Kidney (tissue), 14 donors: ENCODE data around the gene PBX4. TPM values are rescaled to one million over a fixed set of nuclear protein-coding genes. Genes with fewer than 3 reads are reported as not detected.

Source experiments
- DNase-seq, 5 donors: peaks; one replicate each; pipeline ENCODE4 v3.0.0-alpha.2; 2013 to 2020
- FAIRE-seq: peaks from 2 replicates; lab custom pipeline; 2012; peaks lifted over from hg19 to GRCh38; lab: Jason Lieb, UNC
- H3K27ac ChIP-seq, 2 donors: one replicate each; pipeline ENCODE4 v1.7.0; 2013; ENCODE audit warnings: low read depth in 2 of 2, low read length in 2 of 2, inconsistent platforms in 1 of 2
- H3K27me3 ChIP-seq: one replicate; pipeline ENCODE4 v1.7.1; 2013; ENCODE audit warnings: low read length, inconsistent platforms; ENCODE audit not compliant: control insufficient read depth, insufficient read depth
- H3K36me3 ChIP-seq, 3 donors: one replicate each; pipeline versions ENCODE4 v1.7.0 to v1.7.1; 2013; ENCODE audit warnings: low read length in 3 of 3, control low read depth in 1 of 3, inconsistent platforms in 1 of 3; ENCODE audit not compliant: insufficient read depth in 3 of 3, control insufficient read depth in 2 of 3
- H3K4me1 ChIP-seq, 3 donors: one replicate each; pipeline versions ENCODE4 v1.7.0 to v1.7.1; 2013; ENCODE audit warnings: low read length in 3 of 3, inconsistent platforms in 1 of 3, low read depth in 1 of 3; ENCODE audit not compliant: control insufficient read depth in 2 of 3, insufficient read depth in 2 of 3
- H3K4me3 ChIP-seq, 3 donors: one replicate each; pipeline versions ENCODE4 v1.7.0 to v1.8.1; 2013; ENCODE audit warnings: low read length in 3 of 3, control low read depth in 1 of 3, inconsistent platforms in 1 of 3
- H3K9ac ChIP-seq, 3 donors: one replicate each; pipeline versions ENCODE4 v1.7.0 to v1.7.1; 2013; ENCODE audit warnings: low read length in 3 of 3, control low read depth in 1 of 3, inconsistent platforms in 1 of 3
- H3K9me3 ChIP-seq, 3 donors: one replicate each; pipeline versions ENCODE4 v1.7.0 to v1.7.1; 2013; ENCODE audit warnings: low read length in 3 of 3, control low read depth in 1 of 3, inconsistent platforms in 1 of 3; ENCODE audit not compliant: control insufficient read depth in 2 of 3, insufficient read depth in 1 of 3
- intact Hi-C: fragments of 100-400 bp; cut with DNase I; formaldehyde crosslinking; loops from one replicate; pipeline ENCODE4 v1.11.1; 2022
- polyA plus RNA-seq: library from polyadenylated mRNA; stranded (reverse); fragments of 350-450 nt; fragmentation: Illumina TruSeq; extraction: RNeasy Lipid Tissue Mini Kit (QIAGEN cat#74804); gene quantifications from one replicate; pipeline ENCODE4 v1.2.3, GENCODE V29; 2014; ENCODE audit warnings: low read depth, low replicate concordance; ENCODE audit not compliant: insufficient read depth
- total RNA-seq: library from RNA; stranded (reverse); fragmentation: NEBNext Ultra II Directional; extraction: Animal tissue kit (Norgen Biotek cat#: 25700); gene quantifications from one replicate; pipeline ENCODE4 v1.2.1, GENCODE V29; 2021
- TF ChIP-seq, protein P1 (sequence below): IDR thresholded peaks from 3 replicates; pipeline ENCODE4 v1.5.1; 2012; ENCODE audit warnings: mild to moderate bottlenecking, moderate library complexity, borderline replicate concordance; ENCODE audit not compliant: insufficient read depth; ENCODE audit errors: extremely low read depth
- donor health status: control.
- donor health status: control.
- donor health status: control.
- donor health status: control.
- donor health status: control.
- donor health status: DM: yes; HTN: yes; CAD: no.
- donor health status: Normal renal cell carcinoma (clear cell type).

PBX4 gene
- total and polyA plus RNA-seq, 2 donors from 2014 or later: 3.9 to 5.7 TPM

- FAIRE-seq (no peak), DNase-seq (no peak)
- intact Hi-C loops: no loop called here
- Histone ChIP-seq H3K27me3 (no peaks in the 10 kb centered on the region), H3K27ac (peak overlapping the region in 1 of 2 donors; percentile 94), H3K9ac (peak overlapping the region; percentile 62 to 77 (median 67)), H3K4me1 (peaks cover 0 to 17% (median 7%) of the 10 kb centered on the region in 3 donors), H3K9me3 (no peaks in the 10 kb centered on the region), H3K4me3 (peak overlapping the region; percentile 79 to 98 (median 92)), H3K36me3 (peaks cover 0 to 9% (median 6%) of the 10 kb centered on the region in 3 donors)
- TF ChIP-seq, protein P1, sequence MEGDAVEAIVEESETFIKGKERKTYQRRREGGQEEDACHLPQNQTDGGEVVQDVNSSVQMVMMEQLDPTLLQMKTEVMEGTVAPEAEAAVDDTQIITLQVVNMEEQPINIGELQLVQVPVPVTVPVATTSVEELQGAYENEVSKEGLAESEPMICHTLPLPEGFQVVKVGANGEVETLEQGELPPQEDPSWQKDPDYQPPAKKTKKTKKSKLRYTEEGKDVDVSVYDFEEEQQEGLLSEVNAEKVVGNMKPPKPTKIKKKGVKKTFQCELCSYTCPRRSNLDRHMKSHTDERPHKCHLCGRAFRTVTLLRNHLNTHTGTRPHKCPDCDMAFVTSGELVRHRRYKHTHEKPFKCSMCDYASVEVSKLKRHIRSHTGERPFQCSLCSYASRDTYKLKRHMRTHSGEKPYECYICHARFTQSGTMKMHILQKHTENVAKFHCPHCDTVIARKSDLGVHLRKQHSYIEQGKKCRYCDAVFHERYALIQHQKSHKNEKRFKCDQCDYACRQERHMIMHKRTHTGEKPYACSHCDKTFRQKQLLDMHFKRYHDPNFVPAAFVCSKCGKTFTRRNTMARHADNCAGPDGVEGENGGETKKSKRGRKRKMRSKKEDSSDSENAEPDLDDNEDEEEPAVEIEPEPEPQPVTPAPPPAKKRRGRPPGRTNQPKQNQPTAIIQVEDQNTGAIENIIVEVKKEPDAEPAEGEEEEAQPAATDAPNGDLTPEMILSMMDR: no peak
These were observed 44.4 kb upstream of the PBX4 start for GRCh38 chr19:19662871-19663255.

GRCh38 chr19:19662344-19662743, 43.9 kb upstream of the PBX4 start:
- peaks cover 0 to 17% (median 7%) of the 10 kb centered on the region in 3 donors for H3K4me1 ChIP-seq
- H3K27me3 ChIP-seq: no peaks in the 10 kb centered on the region
- H3K9me3 ChIP-seq: no peaks in the 10 kb centered on the region
- FAIRE-seq (no peak), DNase-seq (peak in 2 of 5 donors; percentile 32 to 33)
- intact Hi-C loops: no loop called here
- no peak overlapping the region for H3K27ac ChIP-seq
- peak overlapping the region in 2 of 3 donors; percentile 62 to 67 for H3K9ac ChIP-seq
- TF ChIP-seq, protein P1: no peak
- peaks cover 0 to 13% (median 6%) of the 10 kb centered on the region in 3 donors for H3K36me3 ChIP-seq
- peak overlapping the region; percentile 79 to 98 (median 92) for H3K4me3 ChIP-seq

GRCh38 chr19:19661675-19662251, 43.3 kb upstream of the PBX4 start:
- H3K27me3 ChIP-seq: no peaks in the 10 kb centered on the region
- H3K36me3 ChIP-seq: peaks cover 0 to 18% (median 9%) of the 10 kb centered on the region in 3 donors
- H3K27ac ChIP-seq: no peak overlapping the region
- FAIRE-seq: no peak
- H3K9ac ChIP-seq: no peak overlapping the region
- peaks cover 0 to 17% (median 7%) of the 10 kb centered on the region in 3 donors for H3K4me1 ChIP-seq
- DNase-seq: peak in 2 of 5 donors; percentile 37 to 72
- peak overlapping the region in 1 of 3 donors; percentile 92 for H3K4me3 ChIP-seq
- H3K9me3 ChIP-seq: no peaks in the 10 kb centered on the region
- intact Hi-C loops: no loop called here
- TF ChIP-seq, protein P1: no peak
